H1 (cell line): ENCODE measurements around the gene DPRX. TPM values are rescaled to one million over a fixed set of nuclear protein-coding genes. Genes with fewer than 3 reads are reported as not detected.

Source experiments
- CTCF ChIA-PET: fragments of 300-600 bp; sonication (Branson Sonifier 250); formaldehyde crosslinking; loops from one replicate; lab custom pipeline; 2021; ENCODE audit not compliant: partially characterized antibody; lab: Charles Lee
- POLR2A ChIA-PET: fragments of 300-600 bp; sonication (Branson Sonifier 250); formaldehyde crosslinking; loops from one replicate; lab custom pipeline; 2021; ENCODE audit warnings: inconsistent platforms; ENCODE audit not compliant: partially characterized antibody; lab: Charles Lee
- DNase-seq, 2 experiments: peaks; one replicate each; pipeline versions ENCODE4 v3.0.0 to v3.0.0-alpha.2; 2010 to 2022; ENCODE audit warnings: low spot score in 2 of 2, low read depth in 1 of 2, mixed read lengths in 1 of 2
- FAIRE-seq: peaks from 2 replicates; lab custom pipeline; 2011; peaks lifted over from hg19 to GRCh38; lab: Jason Lieb, UNC
- H2AFZ ChIP-seq: 2 replicates; pipeline ENCODE4 v1.8.1; 2012; ENCODE audit warnings: low read length, inconsistent platforms
- H2AK5ac ChIP-seq: 2 replicates; pipeline ENCODE4 v1.6.1; 2013; ENCODE audit warnings: low read depth, low read length
- H2BK120ac ChIP-seq: replicated peaks from 2 replicates; pipeline ENCODE3; 2013; ENCODE audit warnings: low read depth, low read length, inconsistent platforms
- H2BK12ac ChIP-seq: 2 replicates; pipeline ENCODE4 v1.6.1; 2013; ENCODE audit warnings: low read depth, low read length
- H2BK15ac ChIP-seq: 2 replicates; pipeline ENCODE4 v1.6.1; 2013; ENCODE audit warnings: low read length
- H2BK20ac ChIP-seq: 2 replicates; pipeline ENCODE4 v1.6.1; 2013; ENCODE audit warnings: low read length
- H2BK5ac ChIP-seq: 2 replicates; pipeline ENCODE4 v1.6.1; 2013; ENCODE audit warnings: low read depth, low read length
- H3K14ac ChIP-seq: 2 replicates; pipeline ENCODE4 v1.6.1; 2013; ENCODE audit warnings: inconsistent platforms; ENCODE audit not compliant: insufficient read length
- H3K18ac ChIP-seq: 2 replicates; pipeline ENCODE4 v1.6.1; 2013; ENCODE audit warnings: low read length; ENCODE audit errors: extremely low read depth
- H3K23ac ChIP-seq: 2 replicates; pipeline ENCODE4 v1.6.1; 2013; ENCODE audit warnings: inconsistent platforms; ENCODE audit not compliant: insufficient read length
- H3K23me2 ChIP-seq: 2 replicates; pipeline ENCODE4 v1.6.1; 2013; ENCODE audit warnings: low read depth, low read length
- H3K27ac ChIP-seq: 2 replicates; pipeline ENCODE4 v1.6.1; 2011; ENCODE audit warnings: low read depth, low read length, inconsistent platforms
- H3K27me3 ChIP-seq, 4 experiments: replicated peaks in 1 of 4; 1 replicate in 1 of 4; 2 replicates in 3 of 4; pipeline versions ENCODE4 v1.6.1 to v1.8.1; 2011 to 2013; ENCODE audit warnings: low read length in 3 of 4, mild to moderate bottlenecking in 3 of 4, inconsistent platforms in 2 of 4, mixed read lengths in 2 of 4, moderate library complexity in 1 of 4; ENCODE audit not compliant: control insufficient read depth in 3 of 4, insufficient read depth in 3 of 4; ENCODE audit errors: extremely low read depth in 1 of 4
- H3K36me3 ChIP-seq, 4 experiments: 2 replicates each; pipeline versions ENCODE4 v1.6.1 to v1.8.1; 2011 to 2013; ENCODE audit warnings: mild to moderate bottlenecking in 4 of 4, low read length in 3 of 4, moderate library complexity in 2 of 4, control low read depth in 1 of 4, inconsistent platforms in 1 of 4; ENCODE audit not compliant: insufficient read depth in 4 of 4, control insufficient read depth in 2 of 4
- H3K4ac ChIP-seq: replicated peaks from 2 replicates; pipeline ENCODE3; 2013; ENCODE audit warnings: low read length, low read depth, mixed read lengths, inconsistent platforms; ENCODE audit not compliant: insufficient read length
- H3K4me1 ChIP-seq, 4 experiments: replicated peaks in 1 of 4; 1 replicate in 1 of 4; 2 replicates in 3 of 4; pipeline versions ENCODE4 v1.6.1 to v1.8.1; 2011 to 2013; ENCODE audit warnings: low read length in 3 of 4, inconsistent platforms in 2 of 4, mixed read lengths in 1 of 4; ENCODE audit not compliant: insufficient read depth in 4 of 4, control insufficient read depth in 3 of 4
- H3K4me2 ChIP-seq, 2 experiments: 2 replicates each; pipeline versions ENCODE4 v1.6.1 to v1.8.1; 2011 to 2013; ENCODE audit warnings: low read depth in 2 of 2, low read length in 2 of 2, control low read depth in 1 of 2, inconsistent platforms in 1 of 2, mild to moderate bottlenecking in 1 of 2; ENCODE audit not compliant: insufficient read depth in 1 of 2
- H3K4me3 ChIP-seq, 4 experiments: fragments of 200-600, 300-600 bp in 1 of 4; sonication (generic), shearing (Covaris generic), sonication (Bioruptor Twin) in 1 of 4; 2 replicates each; pipeline versions ENCODE4 v1.5.1 to v1.8.1; 2011 to 2016; ENCODE audit warnings: low read length in 4 of 4, low read depth in 3 of 4, control low read depth in 2 of 4, inconsistent platforms in 2 of 4, mild to moderate bottlenecking in 2 of 4, mixed read lengths in 1 of 4, moderate library complexity in 1 of 4; ENCODE audit not compliant: insufficient read depth in 2 of 4; ENCODE audit errors: extremely low read depth in 1 of 4
- H3K56ac ChIP-seq: replicated peaks from 2 replicates; pipeline ENCODE3; 2013; ENCODE audit warnings: low read depth, mild to moderate bottlenecking, mixed read lengths, low read length, inconsistent platforms; ENCODE audit not compliant: insufficient read length
- H3K79me1 ChIP-seq: 2 replicates; pipeline ENCODE4 v1.6.1; 2013; ENCODE audit warnings: low read depth, low read length, control low read depth
- H3K79me2 ChIP-seq, 2 experiments: 2 replicates each; pipeline versions ENCODE4 v1.6.1 to v1.8.1; 2012 to 2013; ENCODE audit warnings: low read length in 2 of 2, mild to moderate bottlenecking in 2 of 2, inconsistent platforms in 1 of 2; ENCODE audit not compliant: insufficient read depth in 2 of 2, control insufficient read depth in 1 of 2
- H3K9ac ChIP-seq, 4 experiments: replicated peaks in 1 of 4; 1 replicate in 1 of 4; 2 replicates in 3 of 4; pipeline versions ENCODE4 v1.6.1 to v1.8.1; 2011 to 2013; ENCODE audit warnings: low read depth in 3 of 4, low read length in 3 of 4, control low read depth in 2 of 4, mild to moderate bottlenecking in 2 of 4, moderate library complexity in 2 of 4, inconsistent platforms in 1 of 4; ENCODE audit errors: extremely low read depth in 1 of 4
- H3K9me3 ChIP-seq, 2 experiments: 2 replicates each; pipeline versions ENCODE4 v1.6.1 to v1.8.1; 2012 to 2013; ENCODE audit warnings: mild to moderate bottlenecking in 2 of 2, moderate library complexity in 2 of 2, control low read depth in 1 of 2, inconsistent platforms in 1 of 2, low read depth in 1 of 2, low read length in 1 of 2, mixed read lengths in 1 of 2; ENCODE audit not compliant: insufficient read depth in 2 of 2
- H4K20me1 ChIP-seq, 2 experiments: replicated peaks in 1 of 2; 2 replicates each; pipeline versions ENCODE3 to v1.8.1; 2011 to 2013; ENCODE audit warnings: inconsistent platforms in 2 of 2, low read length in 2 of 2, mild to moderate bottlenecking in 1 of 2; ENCODE audit not compliant: insufficient read depth in 2 of 2, control insufficient read depth in 1 of 2
- H4K5ac ChIP-seq: 2 replicates; pipeline ENCODE4 v1.6.1; 2013; ENCODE audit warnings: low read length, low read depth, mixed read lengths, inconsistent platforms; ENCODE audit not compliant: insufficient read length
- H4K8ac ChIP-seq: 2 replicates; pipeline ENCODE4 v1.8.0; 2013; ENCODE audit warnings: mild to moderate bottlenecking, moderate library complexity, low read length, inconsistent platforms; ENCODE audit not compliant: insufficient read depth; ENCODE audit errors: extremely low read depth
- H4K91ac ChIP-seq: replicated peaks from 2 replicates; pipeline ENCODE3; 2013; ENCODE audit warnings: low read length, mixed read lengths, inconsistent platforms; ENCODE audit not compliant: insufficient read length
- JUND ChIP-seq: IDR thresholded peaks from 2 replicates; pipeline ENCODE4 v1.6.1; 2011; ENCODE audit warnings: mild to moderate bottlenecking, improper control_type of control experiment, low read length
- WGBS, 2 experiments: shearing (Covaris generic) in 1 of 2; methylation state at CpG; one replicate each; pipeline versions ENCODE4 v1.1.6 to v1.1.7; 2013 to 2015; ENCODE audit warnings: low lambda C conversion rate in 2 of 2, mixed read lengths in 2 of 2, inconsistent platforms in 1 of 2, low coverage in 1 of 2, missing lambda C conversion rate in 1 of 2; ENCODE audit not compliant: insufficient replicate concordance in 2 of 2, insufficient coverage in 1 of 2, insufficient read length in 1 of 2; ENCODE audit errors: extremely low coverage in 1 of 2, missing lambda C conversion rate in 1 of 2; 5-methylcytosine and 5-hydroxymethylcytosine counted together
- long read RNA-seq, 2 experiments: library from RNA in 1 of 2; library from capped mRNA in 1 of 2; stranded (forward); transcript quantifications; one replicate each; pipeline ENCODE4 v2.0.0, GENCODE V29; 2021; ENCODE audit warnings: inconsistent platforms in 1 of 2
- polyA minus RNA-seq, 3 experiments: library from RNA; depleted of rRNA, polyadenylated mRNA; stranded (reverse); fragments of >200 nt; gene quantifications; 1 replicate in 2 of 3; 2 replicates in 1 of 3; pipeline ENCODE4 v1.2.3, GENCODE V29; 2011
- polyA plus RNA-seq, 7 experiments: library from polyadenylated mRNA; depleted of rRNA in 3 of 7; stranded (reverse) in 5 of 7; unstranded in 2 of 7; fragments of >200 nt in 5 of 7; fragments of 200-250 nt in 2 of 7; gene quantifications; 1 replicate in 5 of 7; 2 replicates in 1 of 7; 4 replicates in 1 of 7; pipeline versions ENCODE4 v1.2.1 to v1.2.3, GENCODE V29; 2011 to 2013; ENCODE audit warnings: missing spikeins in 2 of 7, mixed read lengths in 2 of 7
- total RNA-seq: library from RNA; stranded (reverse); fragmentation: NEBNext Ultra II Directional; extraction: Animal tissue kit (Norgen Biotek cat#: 25700); gene quantifications from 2 replicates; pipeline ENCODE4 v1.2.1, GENCODE V29; 2021
- TF ChIP-seq, protein P1 (sequence below): IDR thresholded peaks from 2 replicates; pipeline ENCODE4 v1.6.1; 2012; ENCODE audit warnings: inconsistent platforms

The DPRX gene, protein sequence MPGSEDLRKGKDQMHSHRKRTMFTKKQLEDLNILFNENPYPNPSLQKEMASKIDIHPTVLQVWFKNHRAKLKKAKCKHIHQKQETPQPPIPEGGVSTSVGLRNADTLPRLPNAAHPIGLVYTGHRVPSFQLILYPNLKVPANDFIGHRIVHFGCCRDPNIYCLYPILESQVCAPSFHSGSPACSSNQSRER
- total RNA-seq, result not detected in 2 replicates
- polyA plus RNA-seq (2011; rRNA removed), result not detected in 2 replicates
- not detected for polyA plus RNA-seq (2011; cell fraction: cytosol; rRNA removed)
- not detected for polyA plus RNA-seq (2011; cell fraction: nucleus; rRNA removed)
- polyA plus RNA-seq (2012, experiment 1 of 2), result not detected in 4 replicates
- not detected for polyA plus RNA-seq (2012, experiment 2 of 2)
- polyA plus RNA-seq (2013, experiment 1 of 2), result 0.10 TPM
- polyA plus RNA-seq (2013, experiment 2 of 2), result not detected
- polyA minus RNA-seq (2011; rRNA and poly(A)+ RNA removed), result not detected in 2 replicates
- polyA minus RNA-seq (2011; cell fraction: cytosol; rRNA and poly(A)+ RNA removed), result not detected
- not detected for polyA minus RNA-seq (2011; cell fraction: nucleus; rRNA and poly(A)+ RNA removed)
- long read RNA-seq, experiment 1, result 0 reads
- long read RNA-seq, experiment 2, result 0 reads

DNA sequence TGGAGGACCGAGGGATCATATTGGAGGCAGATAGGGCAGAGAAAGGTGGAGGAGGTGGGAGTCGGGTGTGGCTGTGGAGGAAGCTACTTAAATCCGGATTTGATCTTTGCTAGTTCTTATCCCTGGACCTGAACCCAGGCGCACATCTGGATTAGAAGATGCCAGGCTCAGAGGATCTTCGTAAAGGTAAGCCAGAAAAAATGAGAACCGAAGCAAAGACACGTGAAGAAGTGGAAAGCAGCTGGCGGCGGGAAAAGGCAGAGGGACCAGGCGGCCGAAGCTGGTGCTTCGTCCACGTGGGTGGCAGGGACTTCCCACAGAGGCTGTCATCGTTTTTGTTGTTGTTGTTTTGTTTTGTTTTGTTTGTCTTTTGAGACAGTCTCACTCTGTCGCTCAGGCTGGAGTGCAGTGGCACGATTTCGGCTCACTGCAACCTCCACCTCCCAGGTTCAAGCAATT lies at the start of gene DPRX:
Gene DPRX (plus strand): TSS at position 51 of the 459 bp plus-strand sequence. CDS start 108 bp downstream, at position 159.
- peak within 1 kb of the TSS; percentile 58 for H3K14ac ChIP-seq
- no peak within 1 kb of the TSS for H2AFZ ChIP-seq
- TF ChIP-seq, protein P1, sequence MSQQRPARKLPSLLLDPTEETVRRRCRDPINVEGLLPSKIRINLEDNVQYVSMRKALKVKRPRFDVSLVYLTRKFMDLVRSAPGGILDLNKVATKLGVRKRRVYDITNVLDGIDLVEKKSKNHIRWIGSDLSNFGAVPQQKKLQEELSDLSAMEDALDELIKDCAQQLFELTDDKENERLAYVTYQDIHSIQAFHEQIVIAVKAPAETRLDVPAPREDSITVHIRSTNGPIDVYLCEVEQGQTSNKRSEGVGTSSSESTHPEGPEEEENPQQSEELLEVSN, result peak; percentile 89
- no peak for TF ChIP-seq JUND
- H4K5ac ChIP-seq, result no peak within 1 kb of the TSS
- peak within 1 kb of the TSS; percentile 46; the same call in 1 of the 2 replicates for H2BK15ac ChIP-seq
- H3K79me2 ChIP-seq, result no peaks in the 10 kb centered on the region
- peak within 1 kb of the TSS; percentile 48; the same call in 1 of the 2 replicates for H2BK20ac ChIP-seq
- no peaks in the 10 kb centered on the region for H4K20me1 ChIP-seq
- DNase-seq (no peak), FAIRE-seq (no peak)
- no peak within 1 kb of the TSS for H3K9ac ChIP-seq
- H3K4ac ChIP-seq, result peak within 1 kb of the TSS; percentile 91
- H4K8ac ChIP-seq, result peak within 1 kb of the TSS; percentile 68; the same call in 1 of the 2 replicates
- 94% methylated on average over 17 of the region's 17 CpGs; no CpG with 5 or more reads in 1 of the 2 experiments for WGBS, 2 experiments
- no peak within 1 kb of the TSS for H2BK5ac ChIP-seq
- POLR2A ChIA-PET, result no interaction called here
- peaks cover 0 to 2% (median 0%) of the 10 kb centered on the region in 4 experiments; a peak in 1 of 7 replicates for H3K4me1 ChIP-seq
- H2AK5ac ChIP-seq, result no peak within 1 kb of the TSS
- H3K23me2 ChIP-seq, result no peaks in the 10 kb centered on the region
- H3K56ac ChIP-seq, result no peak within 1 kb of the TSS
- H3K36me3 ChIP-seq, result no peaks in the 10 kb centered on the region
- H3K23ac ChIP-seq, result no peak within 1 kb of the TSS
- no peaks in the 10 kb centered on the region for H3K27me3 ChIP-seq
- H3K18ac ChIP-seq, result no peak within 1 kb of the TSS
- H3K79me1 ChIP-seq, result no peaks in the 10 kb centered on the region
- H3K27ac ChIP-seq, result no peak within 1 kb of the TSS
- no peak within 1 kb of the TSS for H2BK120ac ChIP-seq
- CTCF ChIA-PET, result interaction anchor here (0.5 to 1.3 kb wide), 4 partner anchors 15 to 819 kb away, joined by 3 to 6 read pairs (median 4); no protein-coding TSS in a partner anchor
- no peak within 1 kb of the TSS for H2BK12ac ChIP-seq
- peak within 1 kb of the TSS; percentile 30 for H4K91ac ChIP-seq
- no peaks in the 10 kb centered on the region for H3K9me3 ChIP-seq
- no peak within 1 kb of the TSS for H3K4me2 ChIP-seq
- H3K4me3 ChIP-seq, result no peak within 1 kb of the TSS
